ENCODE measurements around the gene GNPTAB.

GRCh38 chr12:101746196-101746595, 84.6 kb downstream of the GNPTAB start:
- TF ChIP-seq SMC3 (IDR thresholded peaks at IDR 0.05), result no peak
- no peak for TF ChIP-seq CHD2 (IDR thresholded peaks at IDR 0.05; ENCODE audit: low read length, partially characterized antibody)
- TF ChIP-seq RCOR1 (IDR thresholded peaks at IDR 0.05; ENCODE audit: low read depth, low read length), result no peak
- TF ChIP-seq SREBF2 (IDR thresholded peaks at IDR 0.05), result no peak
- TF ChIP-seq CTCF (IDR thresholded peaks at IDR 0.05), result no peak
- TF ChIP-seq BHLHE40 (IDR thresholded peaks at IDR 0.05; ENCODE audit: low read depth, low read length), result no peak
- TF ChIP-seq RAD21 (conservative IDR thresholded peaks at IDR 0.05 in 1 of 2, IDR thresholded peaks at IDR 0.05 in 1 of 2), result no peak
- no peak for TF ChIP-seq POLR2A (IDR thresholded peaks at IDR 0.05; ENCODE audit: low read length)
- no peak for TF ChIP-seq MYC (IDR thresholded peaks at IDR 0.05; ENCODE audit: borderline replicate concordance, low read length)
- no peak for TF ChIP-seq REST (IDR thresholded peaks at IDR 0.05)

Data from A549 (cell line).